SU-DHL-6 (cell line): ENCODE data around the gene SLC22A14.

Experiments
- H2AFZ ChIP-seq: fragments of 200-600 bp; sonication (generic); 2 replicates; pipeline ENCODE4 v1.6.1; 2014; ENCODE audit warnings: low read depth, mild to moderate bottlenecking, moderate library complexity, mixed read lengths, antibody characterized with exemption, low read length; ENCODE audit not compliant: severe bottlenecking
- H3F3A ChIP-seq: fragments of 200-600 bp; shearing (Covaris generic); 2 replicates; pipeline ENCODE4 v1.6.0; 2016; ENCODE audit warnings: antibody characterized with exemption, mild to moderate bottlenecking; ENCODE audit not compliant: insufficient read depth
- H3K27ac ChIP-seq: fragments of 200-600 bp; sonication (generic); 2 replicates; pipeline ENCODE4 v1.5.1; 2016; ENCODE audit warnings: low read depth, mild to moderate bottlenecking, low read length, moderate library complexity, mixed read lengths
- H3K27me3 ChIP-seq: fragments of 200-600 bp; sonication (generic), shearing (Covaris generic); 2 replicates; pipeline ENCODE4 v1.6.0; 2014; ENCODE audit warnings: mild to moderate bottlenecking, low read length
- H3K36me3 ChIP-seq: fragments of 200-600 bp; sonication (generic); 2 replicates; pipeline ENCODE4 v1.6.1; 2014; ENCODE audit warnings: mild to moderate bottlenecking, low read length, mixed read lengths
- H3K4me2 ChIP-seq: fragments of 300-600, 200-600 bp; shearing (Covaris generic), sonication (generic); 2 replicates; pipeline ENCODE4 v1.6.0; 2014; ENCODE audit warnings: low read length, low read depth, mild to moderate bottlenecking; ENCODE audit not compliant: poor library complexity, severe bottlenecking
- H3K4me3 ChIP-seq: fragments of 200-600 bp; sonication (generic); 2 replicates; pipeline ENCODE4 v1.5.1; 2014; ENCODE audit warnings: antibody characterized with exemption, low read length, mild to moderate bottlenecking, mixed read lengths; ENCODE audit not compliant: insufficient read depth, poor library complexity, severe bottlenecking
- H3K79me2 ChIP-seq: fragments of 200-600 bp; sonication (generic); 2 replicates; pipeline ENCODE4 v1.6.1; 2014; ENCODE audit warnings: mild to moderate bottlenecking, low read length, moderate library complexity; ENCODE audit not compliant: insufficient read depth
- H3K9ac ChIP-seq: fragments of 200-600 bp; sonication (generic); 2 replicates; pipeline ENCODE4 v1.7.0; 2014; ENCODE audit warnings: mild to moderate bottlenecking, low read length
- H3K9me2 ChIP-seq: fragments of 200-600 bp; sonication (generic); replicated peaks from 2 replicates; pipeline ENCODE4 v1.6.1; 2014; ENCODE audit warnings: low read length; ENCODE audit not compliant: insufficient read depth
- H3K9me3 ChIP-seq: fragments of 200-600 bp; sonication (generic); 2 replicates; pipeline ENCODE4 v1.6.1; 2014; ENCODE audit warnings: low read length, mixed read lengths; ENCODE audit not compliant: insufficient read depth
- H4K20me1 ChIP-seq: fragments of 200-600 bp; sonication (generic); 2 replicates; pipeline ENCODE4 v1.6.1; 2014; ENCODE audit warnings: low read depth, mild to moderate bottlenecking, antibody characterized with exemption, low read length, moderate library complexity, mixed read lengths
- CTCF ChIP-seq: fragments of 200-600 bp; sonication (generic); IDR thresholded peaks from one replicate; pipeline ENCODE4 v1.5.1; 2017; ENCODE audit warnings: antibody characterized with exemption, mild to moderate bottlenecking, low read length, moderate library complexity; ENCODE audit not compliant: insufficient read depth, poor library complexity, severe bottlenecking
- EZH2phosphoT487 ChIP-seq: fragments of 200-600 bp; sonication (generic), shearing (Covaris generic); conservative IDR thresholded peaks from 2 replicates; pipeline ENCODE4 v1.6.1; 2018; ENCODE audit warnings: mild to moderate bottlenecking, antibody characterized with exemption, low read length, moderate library complexity, mixed read lengths

The SLC22A14 gene

GRCh38 chr3:38354588-38355330, 72.7 kb downstream of the SLC22A14 start:
- Histone ChIP-seq H3K79me2 (peaks cover 7% of the 10 kb centered on the region), H3K36me3 (0 out of 2 replicates have a peak, but pooled peaks cover 4% of the 10 kb centered on the region), H2AFZ (no peak overlapping the region), H3K4me3 (no peak overlapping the region), H3K9me3 (no peaks in the 10 kb centered on the region), H3K27me3 (no peaks in the 10 kb centered on the region), H3K27ac (no peak overlapping the region), H4K20me1 (no peaks in the 10 kb centered on the region), H3F3A (no peaks in the 10 kb centered on the region), H3K9ac (no peak overlapping the region), H3K9me2 (no peaks in the 10 kb centered on the region), H3K4me2 (no peak overlapping the region)
- no peak for TF ChIP-seq EZH2phosphoT487
- no peak for TF ChIP-seq CTCF

GRCh38 chr3:38359038-38359437, 76.9 kb downstream of the SLC22A14 start:
- no peaks in the 10 kb centered on the region for H3K9me3 ChIP-seq
- H3K9ac ChIP-seq: no peak overlapping the region
- H3K9me2 ChIP-seq: no peaks in the 10 kb centered on the region
- H4K20me1 ChIP-seq: no peaks in the 10 kb centered on the region
- no peaks in the 10 kb centered on the region; the same call in 1 of the 2 replicates for H3K79me2 ChIP-seq
- TF ChIP-seq CTCF: no peak
- TF ChIP-seq EZH2phosphoT487: no peak
- H3F3A ChIP-seq: no peaks in the 10 kb centered on the region
- H3K27ac ChIP-seq: no peak overlapping the region
- no peak overlapping the region for H3K4me2 ChIP-seq
- no peaks in the 10 kb centered on the region for H3K36me3 ChIP-seq
- no peak overlapping the region for H3K4me3 ChIP-seq
- no peak overlapping the region for H2AFZ ChIP-seq
- H3K27me3 ChIP-seq: no peaks in the 10 kb centered on the region

- no peaks in the 10 kb centered on the region for H3K27me3 ChIP-seq
- H4K20me1 ChIP-seq: no peaks in the 10 kb centered on the region
- no peak overlapping the region for H2AFZ ChIP-seq
- H3K4me2 ChIP-seq: no peak overlapping the region
- no peak overlapping the region for H3K4me3 ChIP-seq
- no peaks in the 10 kb centered on the region for H3K36me3 ChIP-seq
- no peaks in the 10 kb centered on the region for H3F3A ChIP-seq
- no peaks in the 10 kb centered on the region; the same call in 1 of the 2 replicates for H3K79me2 ChIP-seq
- no peak overlapping the region for H3K9ac ChIP-seq
- H3K9me3 ChIP-seq: no peaks in the 10 kb centered on the region
- no peak for TF ChIP-seq CTCF
- TF ChIP-seq EZH2phosphoT487: no peak
- H3K9me2 ChIP-seq: no peaks in the 10 kb centered on the region
- H3K27ac ChIP-seq: no peak overlapping the region
Measured at GRCh38 chr3:38360345-38360744, 78.3 kb downstream of the SLC22A14 start.
